Measurements from ENCODE around the gene ZNF79.

ZNF79 gene

GRCh38 chr9:127493592-127494303 lies 69.6 kb downstream of the ZNF79 start:
- no peaks in the 10 kb centered on the region for H4K20me1 ChIP-seq (ENCODE audit: low read depth, low read length)
- no peak overlapping the region for H2AFZ ChIP-seq (ENCODE audit: low read depth, low read length, severe bottlenecking)

GRCh38 chr9:127494304-127494702 lies 70.1 kb downstream of the ZNF79 start:
- no peak overlapping the region for H3K27ac ChIP-seq (ENCODE audit: low read depth, low read length)
- no peaks in the 10 kb centered on the region for H3K79me2 ChIP-seq (ENCODE audit: insufficient read depth, low read length)
- H3F3A ChIP-seq (ENCODE audit: insufficient read depth), result no peaks in the 10 kb centered on the region
- H3K4me2 ChIP-seq (ENCODE audit: low read depth, low read length, poor library complexity, severe bottlenecking), result no peak overlapping the region
- no peaks in the 10 kb centered on the region for H3K36me3 ChIP-seq (ENCODE audit: low read length)
- H3K9ac ChIP-seq (ENCODE audit: low read length), result no peak overlapping the region
- no peaks in the 10 kb centered on the region for H3K27me3 ChIP-seq (ENCODE audit: low read length)
- no peak overlapping the region for H2AFZ ChIP-seq (ENCODE audit: low read depth, low read length, severe bottlenecking)
- no peak for TF ChIP-seq CTCF (IDR thresholded peaks at IDR 0.05; ENCODE audit: insufficient read depth, low read length, poor library complexity, severe bottlenecking)
- no peak for TF ChIP-seq EZH2phosphoT487 (conservative IDR thresholded peaks at IDR 0.05; ENCODE audit: low read length)
- no peaks in the 10 kb centered on the region for H4K20me1 ChIP-seq (ENCODE audit: low read depth, low read length)
- H3K9me2 ChIP-seq (replicated peaks; ENCODE audit: insufficient read depth, low read length), result no peaks in the 10 kb centered on the region
- H3K4me3 ChIP-seq (ENCODE audit: insufficient read depth, low read length, poor library complexity, severe bottlenecking), result no peak overlapping the region
- H3K9me3 ChIP-seq (ENCODE audit: insufficient read depth, low read length), result no peaks in the 10 kb centered on the region

More at GRCh38 chr9:127493592-127494303, 69.6 kb downstream of the ZNF79 start:
- Histone ChIP-seq H3K9ac (ENCODE audit: low read length) (no peak overlapping the region), H3K9me3 (ENCODE audit: insufficient read depth, low read length) (no peaks in the 10 kb centered on the region), H3K79me2 (ENCODE audit: insufficient read depth, low read length) (no peaks in the 10 kb centered on the region), H3K4me2 (ENCODE audit: low read depth, low read length, poor library complexity, severe bottlenecking) (no peak overlapping the region), H3F3A (ENCODE audit: insufficient read depth) (no peaks in the 10 kb centered on the region), H3K36me3 (ENCODE audit: low read length) (no peaks in the 10 kb centered on the region), H3K9me2 (replicated peaks; ENCODE audit: insufficient read depth, low read length) (no peaks in the 10 kb centered on the region), H3K27ac (ENCODE audit: low read depth, low read length) (no peak overlapping the region), H3K27me3 (ENCODE audit: low read length) (no peaks in the 10 kb centered on the region), H3K4me3 (ENCODE audit: insufficient read depth, low read length, poor library complexity, severe bottlenecking) (no peak overlapping the region)
- TF ChIP-seq EZH2phosphoT487 (conservative IDR thresholded peaks at IDR 0.05; ENCODE audit: low read length), result no peak
- TF ChIP-seq CTCF (IDR thresholded peaks at IDR 0.05; ENCODE audit: insufficient read depth, low read length, poor library complexity, severe bottlenecking), result no peak
